PC-9 (cell line): ENCODE results near the gene ZSWIM4.

Experiments
- CTCF ChIP-seq: fragments of 200-600 bp; sonication (generic); conservative IDR thresholded peaks from 2 replicates; pipeline ENCODE4 v1.6.1; 2017; ENCODE audit warnings: mixed run types, antibody characterized with exemption, mild to moderate bottlenecking, moderate library complexity
- EZH2 ChIP-seq: fragments of 200-600 bp; sonication (generic); IDR thresholded peaks from 2 replicates; pipeline ENCODE4 v1.8.0; 2017; ENCODE audit warnings: antibody characterized with exemption, low read depth

- TF ChIP-seq CTCF, result no peak
- no peak for TF ChIP-seq EZH2
Observed at GRCh38 chr19:13844130-13844631, 48.9 kb downstream of the ZSWIM4 start.
